Prostate gland (tissue), 2 donors: ENCODE measurements around the gene GALNTL6. TPM values are rescaled to one million over a fixed set of nuclear protein-coding genes. Genes with fewer than 3 reads are reported as not detected.

Experiments used
- DNase-seq: peaks from one replicate; pipeline ENCODE4 v3.0.0-alpha.2; 2019; ENCODE audit warnings: low spot score
- H3K27ac ChIP-seq, 2 donors: fragments of 200-600 bp; sonication (generic); 2 replicates each; pipeline ENCODE4 v1.5.1; 2017 to 2019
- H3K27me3 ChIP-seq: fragments of 200-600 bp; sonication (generic); replicated peaks from 2 replicates; pipeline ENCODE4 v1.5.1; 2019; ENCODE audit not compliant: insufficient read depth
- H3K36me3 ChIP-seq, 2 donors: fragments of 200-600 bp; sonication (generic); 1 replicate in 1 of 2; 2 replicates in 1 of 2; pipeline versions ENCODE4 v1.5.1 to v1.8.1; 2017 to 2019
- H3K4me1 ChIP-seq: fragments of 200-600 bp; sonication (generic); replicated peaks from 2 replicates; pipeline ENCODE4 v1.5.1; 2019
- H3K4me3 ChIP-seq, 2 donors: fragments of 200-600 bp; sonication (generic); 2 replicates each; pipeline ENCODE4 v1.5.1; 2017 to 2019
- H3K9me3 ChIP-seq: fragments of 200-600 bp; sonication (generic); 2 replicates; pipeline ENCODE4 v1.5.1; 2017
- POLR2A ChIP-seq: fragments of 450-650 bp; IDR thresholded peaks from one replicate; pipeline ENCODE4 v1.6.1; 2016; ENCODE audit warnings: antibody characterized with exemption, mild to moderate bottlenecking
- POLR2AphosphoS5 ChIP-seq: sonication (generic); formaldehyde crosslinking; IDR thresholded peaks from one replicate; pipeline ENCODE4 v1.6.1; 2017; ENCODE audit warnings: antibody characterized with exemption
- WGBS: methylation state at CpG from one replicate; pipeline ENCODE4 v1.1.5; 2018; 5-methylcytosine and 5-hydroxymethylcytosine counted together
- intact Hi-C: fragments of 100-400 bp; cut with DNase I; formaldehyde crosslinking; loops from one replicate; pipeline ENCODE4 v1.14.2; 2022
- total RNA-seq, 2 donors: library from RNA; depleted of rRNA; stranded (reverse); fragments of >200 nt; gene quantifications; one replicate each; pipeline ENCODE4 v1.1.0, GENCODE V29; 2016
- TF ChIP-seq, protein P1 (sequence below), 4 experiments: fragments of 200-600 bp in 2 of 4; fragments of 450-650 bp in 2 of 4; sonication (generic) in 2 of 4; IDR thresholded peaks; 1 replicate in 3 of 4; 2 replicates in 1 of 4; pipeline ENCODE4 v1.5.1; 2016 to 2019; ENCODE audit warnings: antibody characterized with exemption in 4 of 4, mild to moderate bottlenecking in 2 of 4, moderate library complexity in 2 of 4

GALNTL6 gene
- total RNA-seq, 2 donors from 2014 or later = 0.23 to 0.85 TPM

DNA sequence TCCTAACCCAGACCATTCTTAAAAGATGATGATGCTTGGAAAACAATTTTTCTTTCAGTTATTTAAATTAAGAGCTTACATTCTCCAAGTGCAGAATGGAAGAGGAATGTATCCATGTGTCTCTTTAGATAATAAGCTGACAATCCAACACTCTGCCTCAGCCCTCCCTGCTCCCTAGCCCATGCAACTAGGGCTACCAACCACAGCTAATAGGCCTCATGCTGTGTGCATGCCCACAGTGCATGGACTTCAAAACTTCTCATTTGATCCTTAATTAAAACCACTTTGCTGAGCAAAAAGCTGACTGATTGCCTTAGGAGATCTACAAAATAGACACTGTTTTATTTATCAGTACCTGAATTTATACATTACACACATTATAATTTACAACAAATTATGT is 473.9 kb downstream of the GALNTL6 start:
- H3K4me3 ChIP-seq = no peak overlapping the region
- no peaks in the 10 kb centered on the region for H3K9me3 ChIP-seq
- H3K27ac ChIP-seq = no peak overlapping the region
- H3K27me3 ChIP-seq = no peaks in the 10 kb centered on the region
- intact Hi-C loops = no loop called here
- TF ChIP-seq POLR2AphosphoS5 = no peak
- no peak for TF ChIP-seq POLR2A
- TF ChIP-seq, protein P1, sequence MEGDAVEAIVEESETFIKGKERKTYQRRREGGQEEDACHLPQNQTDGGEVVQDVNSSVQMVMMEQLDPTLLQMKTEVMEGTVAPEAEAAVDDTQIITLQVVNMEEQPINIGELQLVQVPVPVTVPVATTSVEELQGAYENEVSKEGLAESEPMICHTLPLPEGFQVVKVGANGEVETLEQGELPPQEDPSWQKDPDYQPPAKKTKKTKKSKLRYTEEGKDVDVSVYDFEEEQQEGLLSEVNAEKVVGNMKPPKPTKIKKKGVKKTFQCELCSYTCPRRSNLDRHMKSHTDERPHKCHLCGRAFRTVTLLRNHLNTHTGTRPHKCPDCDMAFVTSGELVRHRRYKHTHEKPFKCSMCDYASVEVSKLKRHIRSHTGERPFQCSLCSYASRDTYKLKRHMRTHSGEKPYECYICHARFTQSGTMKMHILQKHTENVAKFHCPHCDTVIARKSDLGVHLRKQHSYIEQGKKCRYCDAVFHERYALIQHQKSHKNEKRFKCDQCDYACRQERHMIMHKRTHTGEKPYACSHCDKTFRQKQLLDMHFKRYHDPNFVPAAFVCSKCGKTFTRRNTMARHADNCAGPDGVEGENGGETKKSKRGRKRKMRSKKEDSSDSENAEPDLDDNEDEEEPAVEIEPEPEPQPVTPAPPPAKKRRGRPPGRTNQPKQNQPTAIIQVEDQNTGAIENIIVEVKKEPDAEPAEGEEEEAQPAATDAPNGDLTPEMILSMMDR (IDR thresholded peaks at IDR 0.05) = no peak
- no peaks in the 10 kb centered on the region for H3K36me3 ChIP-seq
- DNase-seq = no peak
- H3K4me1 ChIP-seq = no peaks in the 10 kb centered on the region

DNA sequence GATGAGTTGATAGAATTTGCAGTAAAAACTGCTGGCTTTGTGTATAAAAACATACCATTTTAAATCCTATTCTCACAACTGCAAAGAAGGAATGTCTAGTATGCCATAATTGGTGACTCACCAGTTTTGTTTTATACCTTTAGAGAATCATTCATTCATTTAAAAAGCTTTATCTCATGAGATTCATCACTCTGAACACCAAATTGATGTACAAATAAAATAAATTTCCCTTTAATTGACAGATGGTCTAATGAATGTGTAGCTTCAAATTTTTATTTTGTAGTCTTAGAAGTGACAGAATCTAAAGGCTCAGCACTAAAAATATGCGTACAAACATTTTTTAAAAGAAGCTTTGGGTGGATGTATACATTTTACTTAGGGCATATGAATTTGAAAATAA is 492.5 kb downstream of the GALNTL6 start:
- no peaks in the 10 kb centered on the region for H3K4me1 ChIP-seq
- intact Hi-C loops = no loop called here
- no peak overlapping the region for H3K4me3 ChIP-seq
- no peaks in the 10 kb centered on the region for H3K27me3 ChIP-seq
- DNase-seq = no peak
- 82% methylated on average over 1 of the region's 1 CpG for WGBS
- no peaks in the 10 kb centered on the region for H3K36me3 ChIP-seq
- H3K27ac ChIP-seq = no peak overlapping the region
- H3K9me3 ChIP-seq = no peaks in the 10 kb centered on the region
- no peak for TF ChIP-seq POLR2AphosphoS5
- no peak for TF ChIP-seq POLR2A
- TF ChIP-seq, protein P1 (IDR thresholded peaks at IDR 0.05) = no peak

DNA sequence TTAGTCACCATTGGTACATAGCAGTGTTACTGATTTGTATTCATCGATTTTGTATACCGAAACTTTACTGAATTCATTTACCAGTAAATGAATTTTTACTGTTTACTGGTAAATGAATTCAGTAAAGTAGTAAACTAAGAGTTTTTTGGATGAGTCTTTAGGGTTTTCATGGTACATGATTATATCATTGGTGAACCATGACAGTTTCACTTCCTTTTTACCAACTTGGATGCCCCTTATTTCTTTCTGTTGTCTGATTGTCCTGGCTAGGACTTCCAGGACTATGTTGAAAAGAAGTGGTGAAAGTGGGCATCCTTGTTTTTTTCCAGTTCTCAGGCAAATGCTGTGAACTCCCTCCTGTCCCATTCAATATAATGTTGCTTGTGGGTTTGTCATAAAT is 494.9 kb downstream of the GALNTL6 start:
- WGBS = 98% methylated on average over 2 of the region's 2 CpGs
- intact Hi-C loops = no loop called here
- no peaks in the 10 kb centered on the region for H3K27me3 ChIP-seq
- no peak overlapping the region for H3K4me3 ChIP-seq
- TF ChIP-seq POLR2A = no peak
- TF ChIP-seq, protein P1 (IDR thresholded peaks at IDR 0.05) = no peak
- TF ChIP-seq POLR2AphosphoS5 = no peak
- no peaks in the 10 kb centered on the region for H3K4me1 ChIP-seq
- no peak overlapping the region for H3K27ac ChIP-seq
- no peaks in the 10 kb centered on the region for H3K36me3 ChIP-seq
- DNase-seq = no peak
- no peaks in the 10 kb centered on the region for H3K9me3 ChIP-seq

DNA sequence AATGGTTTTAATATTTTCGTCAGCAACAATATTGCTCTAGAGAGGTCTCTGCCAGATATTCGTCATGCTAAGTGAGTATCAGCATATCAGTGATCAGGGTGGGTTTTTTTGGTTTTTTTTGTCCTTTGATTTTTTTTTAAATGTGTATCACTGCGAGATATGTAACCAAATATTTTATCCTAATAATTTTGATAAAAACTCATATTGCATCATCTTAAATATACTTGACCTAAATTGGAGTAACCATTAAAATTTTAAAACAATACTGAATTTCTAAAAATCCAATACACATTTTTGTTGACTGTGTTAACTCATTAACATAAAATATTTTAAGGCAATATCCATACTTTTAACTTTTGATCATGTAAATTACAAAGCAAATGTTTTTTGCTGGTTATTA is 498.5 kb downstream of the GALNTL6 start:
- no peak for DNase-seq
- Histone ChIP-seq H3K4me1 (no peaks in the 10 kb centered on the region), H3K27me3 (no peaks in the 10 kb centered on the region), H3K9me3 (no peaks in the 10 kb centered on the region), H3K4me3 (no peak overlapping the region), H3K27ac (no peak overlapping the region), H3K36me3 (no peaks in the 10 kb centered on the region)
- TF ChIP-seq POLR2A = no peak
- TF ChIP-seq, protein P1 (IDR thresholded peaks at IDR 0.05) = no peak
- no peak for TF ChIP-seq POLR2AphosphoS5
- intact Hi-C loops = no loop called here
- WGBS = 90% methylated on average over 3 of the region's 3 CpGs

DNA sequence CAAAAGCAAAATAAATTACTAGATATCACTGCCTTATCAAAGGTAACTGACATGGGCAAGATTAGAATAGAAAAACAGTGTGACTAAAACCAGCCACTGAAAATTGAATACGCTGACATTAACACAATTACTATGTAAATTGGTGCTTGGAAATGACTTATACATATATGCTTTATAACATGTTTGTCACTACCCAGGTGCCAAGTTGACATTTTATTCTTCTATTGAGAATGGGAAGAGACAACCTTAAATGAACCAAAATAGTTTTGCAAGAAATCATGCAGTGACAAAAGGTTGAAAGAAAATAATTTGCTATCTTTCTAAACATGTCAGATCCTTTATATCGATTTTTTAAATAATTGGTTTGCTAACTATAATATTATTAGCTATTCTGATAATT is 510.1 kb downstream of the GALNTL6 start:
- Histone ChIP-seq H3K36me3 (no peaks in the 10 kb centered on the region), H3K27me3 (no peaks in the 10 kb centered on the region), H3K4me1 (no peaks in the 10 kb centered on the region), H3K9me3 (no peaks in the 10 kb centered on the region), H3K27ac (no peak overlapping the region), H3K4me3 (no peak overlapping the region)
- no peak for DNase-seq
- TF ChIP-seq POLR2A (no peak), POLR2AphosphoS5 (no peak)
- TF ChIP-seq, protein P1 (IDR thresholded peaks at IDR 0.05) = no peak
- intact Hi-C loops = no loop called here
- WGBS = 92% methylated on average over 2 of the region's 2 CpGs
